Measurements from ENCODE around the gene CEP170B.

CEP170B gene

GRCh38 chr14:104931771-104932675 is 67.0 kb downstream of the CEP170B start:
- Histone ChIP-seq H3K36me3 (no peaks in the 10 kb centered on the region), H3K27me3 (ENCODE audit: insufficient read depth, low read depth, severe bottlenecking) (no peaks in the 10 kb centered on the region), H3K27ac (peak overlapping the region; percentile 38; the same call in 1 of the 2 replicates), H3K9me3 (ENCODE audit: severe bottlenecking) (no peaks in the 10 kb centered on the region), H3K4me3 (ENCODE audit: low read depth, low read length) (no peak overlapping the region)
- DNase-seq: no peak
- TF ChIP-seq CTCF (IDR thresholded peaks at IDR 0.05; ENCODE audit: low read depth, low read length): no peak

GRCh38 chr14:104932676-104933631 is 67.9 kb downstream of the CEP170B start:
- no peaks in the 10 kb centered on the region for H3K27me3 ChIP-seq (ENCODE audit: insufficient read depth, low read depth, severe bottlenecking)
- H3K9me3 ChIP-seq (ENCODE audit: severe bottlenecking): no peaks in the 10 kb centered on the region
- peak overlapping the region; percentile 81 for H3K27ac ChIP-seq
- H3K36me3 ChIP-seq: no peaks in the 10 kb centered on the region
- peak overlapping the region; percentile 34 for H3K4me3 ChIP-seq (ENCODE audit: low read depth, low read length)
- peak; percentile 84 for TF ChIP-seq CTCF (IDR thresholded peaks at IDR 0.05; ENCODE audit: low read depth, low read length)
- peak; percentile 86 for DNase-seq

- H3K9me3 ChIP-seq (ENCODE audit: severe bottlenecking): no peaks in the 10 kb centered on the region
- no peak for TF ChIP-seq CTCF (IDR thresholded peaks at IDR 0.05; ENCODE audit: low read depth, low read length)
- no peak overlapping the region for H3K4me3 ChIP-seq (ENCODE audit: low read depth, low read length)
- H3K27ac ChIP-seq: no peak overlapping the region
- H3K36me3 ChIP-seq: no peaks in the 10 kb centered on the region
- DNase-seq: no peak
- H3K27me3 ChIP-seq (ENCODE audit: insufficient read depth, low read depth, severe bottlenecking): no peaks in the 10 kb centered on the region
These were observed 69.0 kb downstream of the CEP170B start for GRCh38 chr14:104933746-104934733.

DNA sequence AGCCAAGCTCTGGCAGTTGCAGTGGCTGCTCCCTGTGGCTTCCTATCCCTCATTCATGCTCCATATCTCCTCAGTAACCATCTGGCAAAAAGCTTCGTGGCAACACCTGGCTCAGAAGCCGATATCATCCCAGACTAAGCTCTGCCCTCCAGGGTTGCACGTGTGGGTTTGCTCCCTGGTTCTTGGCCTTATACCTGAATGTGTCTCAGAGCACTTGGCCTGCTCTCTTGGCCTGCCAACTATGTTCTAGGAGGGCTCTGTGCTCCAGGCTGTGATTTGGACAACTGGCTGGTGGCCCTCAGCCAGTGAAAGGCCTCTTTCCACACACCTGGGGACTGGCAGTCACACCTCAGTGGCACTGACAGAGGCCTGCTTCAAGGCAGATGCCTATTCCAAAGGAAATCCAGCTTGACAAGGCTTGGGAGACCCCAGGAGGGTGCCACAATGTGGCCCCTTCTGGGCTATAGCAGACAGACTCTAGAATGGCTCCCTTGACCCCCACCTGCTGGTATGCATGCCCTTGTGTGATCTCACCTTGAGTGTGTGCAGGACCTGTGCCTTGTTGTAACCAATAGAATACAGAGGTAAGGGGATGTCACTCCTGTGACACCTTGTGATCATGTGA is 70.1 kb downstream of the CEP170B start:
- Histone ChIP-seq H3K36me3 (no peaks in the 10 kb centered on the region), H3K27me3 (ENCODE audit: insufficient read depth, low read depth, severe bottlenecking) (no peaks in the 10 kb centered on the region)

More for the DNA sequence above, 70.1 kb downstream of the CEP170B start:
- H3K4me3 ChIP-seq (ENCODE audit: low read depth, low read length): no peak overlapping the region
- no peak for DNase-seq
- no peak overlapping the region for H3K27ac ChIP-seq
- H3K9me3 ChIP-seq (ENCODE audit: severe bottlenecking): no peaks in the 10 kb centered on the region
- TF ChIP-seq CTCF (IDR thresholded peaks at IDR 0.05; ENCODE audit: low read depth, low read length): no peak

Data from WERI-Rb-1 (cell line).